Sigmoid colon (tissue), 7 donors: ENCODE results near the gene ZNF185. TPM values are rescaled to one million over a fixed set of nuclear protein-coding genes. Genes with fewer than 3 reads are reported as not detected.
"Not testable (repeated sequence)": the region's sequence is repeated elsewhere in the genome, so short reads cannot be mapped to it uniquely, and the experiment has no call there.

Experiments used
- DNase-seq: peaks from one replicate; pipeline ENCODE4 v3.0.0-alpha.2; 2019
- H3K27ac ChIP-seq, 4 donors: fragments of 200-600 bp; sonication (generic); one replicate each; pipeline ENCODE4 v1.5.1; 2016 to 2019; ENCODE audit warnings: mild to moderate bottlenecking in 1 of 4
- H3K27me3 ChIP-seq, 3 donors: fragments of 200-600 bp; sonication (generic); one replicate each; pipeline ENCODE4 v1.5.1; 2019; ENCODE audit warnings: mild to moderate bottlenecking in 1 of 3
- H3K36me3 ChIP-seq, 4 donors: fragments of 200-600 bp; sonication (generic); one replicate each; pipeline ENCODE4 v1.5.1; 2016 to 2019
- H3K4me1 ChIP-seq, 4 donors: fragments of 200-600 bp; sonication (generic); one replicate each; pipeline ENCODE4 v1.5.1; 2017 to 2019
- H3K4me3 ChIP-seq, 4 donors: fragments of 200-600 bp; sonication (generic); one replicate each; pipeline ENCODE4 v1.5.1; 2017 to 2019; ENCODE audit warnings: mild to moderate bottlenecking in 2 of 4, moderate library complexity in 1 of 4
- H3K9me3 ChIP-seq, 4 donors: fragments of 200-600 bp in 3 of 4; sonication (generic) in 3 of 4; one replicate each; pipeline versions ENCODE4 v1.5.1 to v1.6.1; 2013 to 2019
- CTCF ChIP-seq, 4 experiments: fragments of 450-650 bp in 3 of 4; fragments of 200-600 bp in 1 of 4; IDR thresholded peaks; one replicate each; pipeline ENCODE4 v1.5.1; 2016 to 2019; ENCODE audit warnings: antibody characterized with exemption in 4 of 4, mild to moderate bottlenecking in 3 of 4, moderate library complexity in 2 of 4
- EP300 ChIP-seq, 4 donors: sonication (generic); formaldehyde crosslinking; IDR thresholded peaks; one replicate each; pipeline ENCODE4 v1.6.1; 2017; ENCODE audit warnings: antibody characterized with exemption in 4 of 4
- POLR2A ChIP-seq, 2 donors: fragments of 450-650 bp; IDR thresholded peaks; one replicate each; pipeline ENCODE4 v1.6.1; 2016; ENCODE audit warnings: antibody characterized with exemption in 2 of 2, mild to moderate bottlenecking in 2 of 2, moderate library complexity in 2 of 2
- POLR2AphosphoS5 ChIP-seq, 4 donors: sonication (generic); formaldehyde crosslinking; IDR thresholded peaks; one replicate each; pipeline ENCODE4 v1.6.1; 2017; ENCODE audit warnings: antibody characterized with exemption in 4 of 4
- WGBS, 2 donors: extraction: QIAGEN DNeasy Blood & Tissue Kit; methylation state at CpG; one replicate each; pipeline ENCODE4 v1.1.7; 2013; 5-methylcytosine and 5-hydroxymethylcytosine counted together
- intact Hi-C: fragments of 100-400 bp; cut with DNase I; formaldehyde crosslinking; loops from one replicate; pipeline ENCODE4 v1.15.1; 2023
- polyA plus RNA-seq, 3 donors: library from polyadenylated mRNA; stranded (reverse); fragments of 200-250 nt; gene quantifications; one replicate each; pipeline ENCODE4 v1.2.3, GENCODE V29; 2013
- total RNA-seq, 4 donors: library from RNA; depleted of rRNA; stranded (reverse); fragments of >200 nt; gene quantifications; one replicate each; pipeline ENCODE4 v1.1.0, GENCODE V29; 2016
- donor health status: healthy with polysubstance abuse.
- donor health status: Bipolar disorder and iron deficiency.
- donor health status: healthy.

The ZNF185 gene
- total and polyA plus RNA-seq, 7 donors = 0.55 to 4.2 (median 2.3) TPM

- Histone ChIP-seq H3K4me1 (no peaks in the 10 kb centered on the region), H3K9me3 (no peaks in the 10 kb centered on the region), H3K4me3 (no peak overlapping the region), H3K27me3 (no peaks in the 10 kb centered on the region), H3K27ac (no peak overlapping the region), H3K36me3 (no peaks in the 10 kb centered on the region)
- DNase-seq = no peak
- no peak for TF ChIP-seq POLR2A (IDR thresholded peaks at IDR 0.05)
- TF ChIP-seq POLR2AphosphoS5 (IDR thresholded peaks at IDR 0.05) = no peak
- TF ChIP-seq EP300 (IDR thresholded peaks at IDR 0.05) = no peak
- no peak for TF ChIP-seq CTCF (IDR thresholded peaks at IDR 0.05)
- WGBS, 2 donors = 87 to 89% methylated on average over 14 of the region's 14 CpGs
- intact Hi-C loops = no loop called here
Observed at GRCh38 chrX:152908486-152908885, 10.6 kb downstream of the ZNF185 start.

DNA sequence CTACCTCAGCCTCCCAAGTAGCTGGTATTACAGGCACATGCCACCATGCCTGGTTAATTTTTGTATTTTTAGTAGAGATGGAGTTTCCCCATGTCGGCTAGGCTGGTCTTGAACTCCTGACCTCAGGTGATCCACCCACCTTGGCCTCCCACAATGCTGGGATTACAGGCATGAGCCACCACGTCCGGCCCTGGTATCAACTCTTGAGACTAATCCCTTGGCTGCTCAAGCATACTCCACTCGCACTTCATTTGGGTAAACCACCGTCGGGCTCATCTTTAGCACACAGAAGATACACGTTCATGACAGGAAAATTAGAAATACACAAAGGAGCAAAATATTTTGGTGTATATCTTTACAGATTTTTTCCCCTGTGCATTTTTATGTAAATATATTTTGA is 12.2 kb downstream of the ZNF185 start:
- H3K4me1 ChIP-seq, H3K36me3 ChIP-seq, H3K4me3 ChIP-seq, H3K9me3 ChIP-seq, H3K27me3 ChIP-seq, H3K27ac ChIP-seq, intact Hi-C loops, DNase-seq: not testable (repeated sequence)
- 78 to 90% methylated on average over 7 of the region's 7 CpGs for WGBS, 2 donors

DNA sequence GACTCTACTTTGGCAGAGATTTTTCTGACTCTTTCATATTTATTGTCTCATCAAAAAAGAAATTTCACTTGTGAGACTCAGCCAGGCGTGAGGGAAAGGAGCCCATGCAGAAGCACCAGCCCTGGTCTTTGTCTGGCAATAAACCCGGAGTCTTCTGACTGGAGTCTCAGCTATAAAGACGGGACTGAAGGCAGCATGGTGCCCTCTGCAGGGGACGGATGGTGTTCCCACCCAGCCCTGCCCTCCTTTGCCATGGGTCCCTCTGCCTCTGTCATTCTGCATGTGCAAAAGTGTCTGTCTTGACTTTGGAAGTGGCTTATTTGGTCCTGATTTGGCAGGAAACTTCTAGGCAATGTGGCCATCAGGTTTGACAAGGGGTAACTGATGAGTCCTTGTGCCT is 14.2 kb downstream of the ZNF185 start:
- intact Hi-C loops = no loop called here
- 66 to 70% methylated on average over 4 of the region's 4 CpGs for WGBS, 2 donors
- DNase-seq = no peak
- H3K9me3 ChIP-seq = no peaks in the 10 kb centered on the region
- no peaks in the 10 kb centered on the region for H3K36me3 ChIP-seq
- H3K4me3 ChIP-seq = no peak overlapping the region
- no peak for TF ChIP-seq CTCF (IDR thresholded peaks at IDR 0.05)
- TF ChIP-seq POLR2A (IDR thresholded peaks at IDR 0.05) = no peak
- TF ChIP-seq EP300 (IDR thresholded peaks at IDR 0.05) = no peak
- no peak for TF ChIP-seq POLR2AphosphoS5 (IDR thresholded peaks at IDR 0.05)
- H3K27ac ChIP-seq = no peak overlapping the region
- H3K27me3 ChIP-seq = no peaks in the 10 kb centered on the region
- H3K4me1 ChIP-seq = no peaks in the 10 kb centered on the region

- Histone ChIP-seq H3K9me3 (no peaks in the 10 kb centered on the region), H3K27ac (no peak overlapping the region), H3K27me3 (no peaks in the 10 kb centered on the region), H3K4me1 (no peaks in the 10 kb centered on the region), H3K36me3 (no peaks in the 10 kb centered on the region), H3K4me3 (no peak overlapping the region)
- DNase-seq = no peak
- 78 to 89% methylated on average over 7 of the region's 7 CpGs for WGBS, 2 donors
- no peak for TF ChIP-seq POLR2AphosphoS5 (IDR thresholded peaks at IDR 0.05)
- TF ChIP-seq EP300 (IDR thresholded peaks at IDR 0.05) = no peak
- TF ChIP-seq POLR2A (IDR thresholded peaks at IDR 0.05) = no peak
- no peak for TF ChIP-seq CTCF (IDR thresholded peaks at IDR 0.05)
- intact Hi-C loops = no loop called here
Observed at GRCh38 chrX:152912641-152913040, 14.8 kb downstream of the ZNF185 start.

- Histone ChIP-seq H3K4me1 (no peaks in the 10 kb centered on the region), H3K9me3 (no peaks in the 10 kb centered on the region), H3K4me3 (no peak overlapping the region), H3K27ac (no peak overlapping the region), H3K36me3 (no peaks in the 10 kb centered on the region), H3K27me3 (no peaks in the 10 kb centered on the region)
- 55 to 86% methylated on average over 10 of the region's 10 CpGs for WGBS, 2 donors
- no peak for TF ChIP-seq EP300 (IDR thresholded peaks at IDR 0.05)
- TF ChIP-seq POLR2A (IDR thresholded peaks at IDR 0.05) = no peak
- no peak for TF ChIP-seq POLR2AphosphoS5 (IDR thresholded peaks at IDR 0.05)
- TF ChIP-seq CTCF (IDR thresholded peaks at IDR 0.05) = no peak
- no peak for DNase-seq
- intact Hi-C loops = no loop called here
Observed at GRCh38 chrX:152913346-152913745, 15.5 kb downstream of the ZNF185 start.
